GM23248 (cell line): Measurements from ENCODE around the gene NCAM1. TPM values are rescaled to one million over a fixed set of nuclear protein-coding genes. Genes with fewer than 3 reads are reported as not detected.

Experiments used
- DNase-seq: peaks from one replicate; pipeline ENCODE4 v3.0.0-alpha.2; 2015
- H2AFZ ChIP-seq: fragments of 200-600 bp; sonication (generic); 2 replicates; pipeline ENCODE4 v1.6.1; 2016; ENCODE audit warnings: antibody characterized with exemption
- H3F3A ChIP-seq: fragments of 200-600 bp; sonication (generic); 2 replicates; pipeline ENCODE4 v1.6.1; 2016; ENCODE audit warnings: mild to moderate bottlenecking, antibody characterized with exemption, mixed run types; ENCODE audit not compliant: insufficient read depth
- H3K27ac ChIP-seq: fragments of 200-600 bp; sonication (generic); 2 replicates; pipeline ENCODE4 v1.5.1; 2016; ENCODE audit warnings: mild to moderate bottlenecking
- H3K27me3 ChIP-seq: fragments of 200-600 bp; sonication (generic); replicated peaks from 2 replicates; pipeline ENCODE4 v1.6.1; 2016; ENCODE audit warnings: mild to moderate bottlenecking; ENCODE audit not compliant: insufficient read depth
- H3K36me3 ChIP-seq: fragments of 200-600 bp; sonication (generic); 2 replicates; pipeline ENCODE4 v1.6.1; 2016; ENCODE audit warnings: low read depth, mild to moderate bottlenecking
- H3K4me1 ChIP-seq: fragments of 200-600 bp; sonication (generic); 2 replicates; pipeline ENCODE4 v1.6.1; 2016; ENCODE audit warnings: mild to moderate bottlenecking; ENCODE audit not compliant: insufficient read depth
- H3K4me2 ChIP-seq: fragments of 200-600 bp; sonication (generic); one replicate; pipeline ENCODE4 v1.6.1; 2016; ENCODE audit warnings: mild to moderate bottlenecking; ENCODE audit not compliant: unreplicated experiment
- H3K4me3 ChIP-seq: fragments of 200-600 bp; sonication (generic); 2 replicates; pipeline ENCODE4 v1.5.1; 2016; ENCODE audit warnings: mild to moderate bottlenecking
- H3K79me2 ChIP-seq: fragments of 200-600 bp; sonication (generic); 2 replicates; pipeline ENCODE4 v1.6.1; 2016; ENCODE audit warnings: mild to moderate bottlenecking; ENCODE audit not compliant: insufficient read depth
- H3K9ac ChIP-seq: fragments of 200-600 bp; sonication (generic); 2 replicates; pipeline ENCODE4 v1.6.1; 2016; ENCODE audit warnings: mild to moderate bottlenecking
- H3K9me2 ChIP-seq: fragments of 200-600 bp; sonication (generic); 2 replicates; pipeline ENCODE4 v1.6.1; 2016; ENCODE audit warnings: mixed run types, mild to moderate bottlenecking, moderate library complexity; ENCODE audit not compliant: insufficient read depth
- H3K9me3 ChIP-seq: fragments of 200-600 bp; sonication (generic); one replicate; pipeline ENCODE4 v1.6.1; 2017; ENCODE audit warnings: low read depth
- H4K20me1 ChIP-seq: fragments of 200-600 bp; sonication (generic); 2 replicates; pipeline ENCODE4 v1.6.0; 2016; ENCODE audit not compliant: insufficient read depth
- EZH2 ChIP-seq: fragments of 200-600 bp; sonication (generic); IDR thresholded peaks from 2 replicates; pipeline ENCODE4 v1.6.1; 2018; ENCODE audit warnings: antibody characterized with exemption, mild to moderate bottlenecking; ENCODE audit not compliant: insufficient read depth, poor library complexity, severe bottlenecking
- EZH2phosphoT487 ChIP-seq: fragments of 200-600 bp; sonication (generic); IDR thresholded peaks from 2 replicates; pipeline ENCODE4 v1.6.1; 2018; ENCODE audit warnings: antibody characterized with exemption, moderate library complexity, mild to moderate bottlenecking, low read depth; ENCODE audit not compliant: insufficient read depth
- WGBS, 2 experiments: methylation state at CpG; one replicate each; pipeline ENCODE4 v1.1.6; 2015 to 2017; ENCODE audit warnings: low lambda C conversion rate in 2 of 2, low coverage in 1 of 2; ENCODE audit errors: missing lambda C conversion rate in 2 of 2; 5-methylcytosine and 5-hydroxymethylcytosine counted together
- in situ Hi-C: fragments of 300-500 bp; cut with MboI; formaldehyde crosslinking; loops from 2 replicates; pipeline ENCODE4 v1.15.0; 2020
- polyA plus RNA-seq: library from polyadenylated mRNA; unstranded; fragments of >200 nt; fragmentation: Nextera tagmentation; extraction: Ambion mirVana; gene quantifications from 2 replicates; pipeline ENCODE4 v1.2.1, GENCODE V29; 2016
- small RNA-seq: library from RNA; depleted of rRNA; stranded (forward); fragments of <200 nt; gene quantifications from one replicate; pipeline ENCODE3, GENCODE V24; 2014; ENCODE audit warnings: low read depth, low replicate concordance
- total RNA-seq: library from RNA; depleted of rRNA; stranded (reverse); fragments of >200 nt; shearing (Covaris generic); gene quantifications from 2 replicates; pipeline ENCODE4 v1.2.3, GENCODE V29; 2014

NCAM1 gene
- total and polyA plus RNA-seq, 2 experiments from 2014 or later = 1.5 to 1.8 TPM

DNA sequence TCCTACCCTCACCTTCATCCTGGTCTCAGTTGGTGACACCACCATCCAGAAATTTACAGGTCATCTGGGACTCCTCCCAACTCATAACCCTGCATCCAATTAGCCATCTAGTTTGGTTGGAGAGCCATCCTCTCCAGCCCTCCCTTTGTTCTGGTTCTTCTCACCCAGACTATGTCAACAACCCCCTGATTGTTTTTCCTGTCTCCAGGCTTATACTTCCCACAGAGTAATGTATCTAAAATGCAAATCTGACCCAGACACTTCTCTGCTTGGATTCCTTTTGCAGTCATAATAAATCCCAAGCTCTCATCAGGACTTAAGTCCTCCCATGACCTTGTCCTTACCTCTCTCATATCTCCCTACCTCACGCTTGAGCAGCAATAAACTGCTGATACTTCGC is 356.1 kb downstream of the NCAM1 start:
- no peaks in the 10 kb centered on the region for H3K4me1 ChIP-seq
- H3K9me3 ChIP-seq = no peaks in the 10 kb centered on the region
- no peaks in the 10 kb centered on the region for H3K27me3 ChIP-seq
- H3F3A ChIP-seq = no peaks in the 10 kb centered on the region
- H3K79me2 ChIP-seq = no peaks in the 10 kb centered on the region
- 95 to 96% methylated on average over 2 of the region's 2 CpGs for WGBS, 2 experiments
- no peaks in the 10 kb centered on the region for H4K20me1 ChIP-seq
- no peak overlapping the region for H3K4me3 ChIP-seq
- H3K36me3 ChIP-seq = no peaks in the 10 kb centered on the region
- TF ChIP-seq EZH2 (no peak), EZH2phosphoT487 (no peak)
- no peak overlapping the region for H3K27ac ChIP-seq
- in situ Hi-C loops = no loop called here
- no peak overlapping the region for H2AFZ ChIP-seq
- no peaks in the 10 kb centered on the region for H3K9me2 ChIP-seq
- no peak overlapping the region for H3K9ac ChIP-seq
- DNase-seq = no peak
- H3K4me2 ChIP-seq = no peak overlapping the region

DNA sequence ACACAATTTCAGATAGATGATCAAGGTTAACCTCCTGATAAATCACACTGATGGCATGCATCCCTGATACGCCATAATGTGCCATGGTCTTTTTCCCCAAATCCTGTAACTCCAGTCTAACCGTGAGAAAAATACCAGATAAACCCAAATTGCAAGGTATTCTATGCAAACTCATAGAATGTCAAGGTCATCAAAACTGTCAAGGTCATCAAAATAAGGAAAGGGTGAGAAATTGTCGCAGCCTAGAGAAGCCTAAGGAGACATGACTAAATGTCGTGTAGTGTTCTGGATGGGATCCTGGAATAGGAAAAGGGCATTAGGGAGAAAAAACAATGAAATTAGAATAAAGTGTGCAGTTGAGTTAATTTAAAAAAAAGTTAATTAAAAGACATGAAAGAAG is 357.9 kb downstream of the NCAM1 start:
- Histone ChIP-seq H2AFZ (no peak overlapping the region), H3K9me2 (no peaks in the 10 kb centered on the region), H3K4me1 (no peaks in the 10 kb centered on the region), H3F3A (no peaks in the 10 kb centered on the region), H3K79me2 (no peaks in the 10 kb centered on the region), H3K36me3 (no peaks in the 10 kb centered on the region), H3K27me3 (no peaks in the 10 kb centered on the region), H3K4me2 (no peak overlapping the region), H3K27ac (no peak overlapping the region), H3K4me3 (no peak overlapping the region), H3K9me3 (no peaks in the 10 kb centered on the region), H4K20me1 (no peaks in the 10 kb centered on the region), H3K9ac (no peak overlapping the region)
- TF ChIP-seq EZH2phosphoT487 (no peak), EZH2 (no peak)
- in situ Hi-C loops = no loop called here
- DNase-seq = no peak
- 93 to 95% methylated on average over 4 of the region's 4 CpGs for WGBS, 2 experiments

DNA sequence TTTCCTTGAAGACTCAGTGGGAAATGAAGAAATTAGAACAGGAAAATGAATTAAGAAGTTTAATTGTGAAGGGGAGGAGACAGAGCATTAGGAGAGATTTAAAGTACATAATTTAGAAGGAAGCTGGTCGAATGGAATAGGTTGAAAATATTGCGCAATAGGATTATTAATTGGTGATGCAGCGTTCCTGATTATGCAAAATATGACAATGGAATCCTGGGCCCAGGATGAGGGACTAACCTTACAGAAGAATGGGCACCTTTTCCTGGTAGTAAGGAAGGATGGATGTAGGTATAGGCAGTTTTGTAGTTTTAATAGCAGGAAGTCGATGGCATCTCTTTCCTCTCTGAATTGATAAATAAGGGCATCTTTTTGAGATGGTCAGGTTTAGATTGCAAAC is 360.9 kb downstream of the NCAM1 start:
- H3F3A ChIP-seq = no peaks in the 10 kb centered on the region
- H3K27me3 ChIP-seq = no peaks in the 10 kb centered on the region
- no peaks in the 10 kb centered on the region for H3K9me3 ChIP-seq
- in situ Hi-C loops = no loop called here
- H3K79me2 ChIP-seq = no peaks in the 10 kb centered on the region
- 82 to 83% methylated on average over 4 of the region's 4 CpGs for WGBS, 2 experiments
- no peaks in the 10 kb centered on the region for H3K9me2 ChIP-seq
- H3K4me1 ChIP-seq = no peaks in the 10 kb centered on the region
- H3K9ac ChIP-seq = no peak overlapping the region
- H3K4me2 ChIP-seq = no peak overlapping the region
- no peaks in the 10 kb centered on the region for H3K36me3 ChIP-seq
- H2AFZ ChIP-seq = no peak overlapping the region
- no peak overlapping the region for H3K4me3 ChIP-seq
- H3K27ac ChIP-seq = no peak overlapping the region
- no peak for DNase-seq
- TF ChIP-seq EZH2 = no peak
- TF ChIP-seq EZH2phosphoT487 = no peak
- H4K20me1 ChIP-seq = no peaks in the 10 kb centered on the region

DNA sequence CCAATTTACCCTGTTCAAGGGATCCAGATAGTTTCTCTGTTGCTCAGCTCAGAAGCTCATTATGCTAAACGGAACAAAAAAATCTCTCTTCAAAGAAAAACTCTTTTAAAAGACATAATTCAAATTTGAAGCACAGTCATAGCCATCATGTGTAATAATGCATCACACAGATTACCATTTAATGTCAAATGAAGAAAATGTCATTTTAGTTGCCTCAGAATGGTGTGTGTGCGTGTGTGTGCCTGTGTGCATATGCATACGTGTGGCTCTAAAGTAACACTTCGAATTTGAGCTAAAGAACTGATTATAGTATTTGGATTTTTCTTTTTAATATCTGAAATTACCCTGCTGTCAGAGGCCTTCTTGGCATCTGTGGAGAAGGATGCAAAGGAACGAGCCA is 363.0 kb downstream of the NCAM1 start:
- H3F3A ChIP-seq = no peaks in the 10 kb centered on the region
- no peaks in the 10 kb centered on the region for H3K36me3 ChIP-seq
- H3K4me3 ChIP-seq = no peak overlapping the region
- H3K9me3 ChIP-seq = no peaks in the 10 kb centered on the region
- H2AFZ ChIP-seq = no peak overlapping the region
- H4K20me1 ChIP-seq = no peaks in the 10 kb centered on the region
- no peak overlapping the region for H3K4me2 ChIP-seq
- no peak overlapping the region for H3K9ac ChIP-seq
- H3K27ac ChIP-seq = no peak overlapping the region
- 91 to 94% methylated on average over 5 of the region's 5 CpGs for WGBS, 2 experiments
- H3K9me2 ChIP-seq = no peaks in the 10 kb centered on the region
- in situ Hi-C loops = no loop called here
- H3K27me3 ChIP-seq = no peaks in the 10 kb centered on the region
- H3K4me1 ChIP-seq = no peaks in the 10 kb centered on the region
- DNase-seq = no peak
- no peak for TF ChIP-seq EZH2phosphoT487
- no peak for TF ChIP-seq EZH2
- no peaks in the 10 kb centered on the region for H3K79me2 ChIP-seq

Small RNA genes lying within 50 kb of the gene (small RNA-seq; reads per million reads assigned to genes)
- not detected for gene RNU7-187P
